Measurements from ENCODE around the gene GPR21.

GPR21 gene

DNA sequence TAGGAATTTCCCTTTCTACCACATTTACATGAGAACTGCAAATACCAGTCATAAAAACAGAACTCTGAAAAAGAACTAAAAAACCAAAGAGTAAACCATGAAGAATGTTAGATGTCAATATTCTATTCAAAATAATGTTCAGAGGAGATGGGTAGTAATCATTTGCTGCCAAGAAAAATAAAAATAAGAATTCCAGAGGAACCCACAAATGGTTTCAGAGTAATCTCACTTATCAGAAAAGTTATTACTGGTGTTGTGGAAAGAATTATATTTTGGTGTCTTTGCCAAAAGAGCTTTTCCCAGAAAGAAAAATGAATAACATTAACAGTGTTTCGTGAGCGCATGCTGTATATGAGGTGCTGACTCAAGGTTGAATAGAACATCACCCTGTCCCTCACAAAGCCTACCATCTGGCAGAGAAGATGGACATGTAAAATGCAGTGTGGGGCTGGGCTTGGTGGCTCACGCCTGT is 35.6 kb downstream of the GPR21 start:
- no peak overlapping the region for H3K4me3 ChIP-seq (replicated peaks; ENCODE audit: low read depth, low read length)
- DNase-seq (ENCODE audit: low read depth): peak; percentile 88
- TF ChIP-seq, protein P1, sequence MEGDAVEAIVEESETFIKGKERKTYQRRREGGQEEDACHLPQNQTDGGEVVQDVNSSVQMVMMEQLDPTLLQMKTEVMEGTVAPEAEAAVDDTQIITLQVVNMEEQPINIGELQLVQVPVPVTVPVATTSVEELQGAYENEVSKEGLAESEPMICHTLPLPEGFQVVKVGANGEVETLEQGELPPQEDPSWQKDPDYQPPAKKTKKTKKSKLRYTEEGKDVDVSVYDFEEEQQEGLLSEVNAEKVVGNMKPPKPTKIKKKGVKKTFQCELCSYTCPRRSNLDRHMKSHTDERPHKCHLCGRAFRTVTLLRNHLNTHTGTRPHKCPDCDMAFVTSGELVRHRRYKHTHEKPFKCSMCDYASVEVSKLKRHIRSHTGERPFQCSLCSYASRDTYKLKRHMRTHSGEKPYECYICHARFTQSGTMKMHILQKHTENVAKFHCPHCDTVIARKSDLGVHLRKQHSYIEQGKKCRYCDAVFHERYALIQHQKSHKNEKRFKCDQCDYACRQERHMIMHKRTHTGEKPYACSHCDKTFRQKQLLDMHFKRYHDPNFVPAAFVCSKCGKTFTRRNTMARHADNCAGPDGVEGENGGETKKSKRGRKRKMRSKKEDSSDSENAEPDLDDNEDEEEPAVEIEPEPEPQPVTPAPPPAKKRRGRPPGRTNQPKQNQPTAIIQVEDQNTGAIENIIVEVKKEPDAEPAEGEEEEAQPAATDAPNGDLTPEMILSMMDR (IDR thresholded peaks at IDR 0.05; ENCODE audit: low read length, missing control alignments): no peak

DNA sequence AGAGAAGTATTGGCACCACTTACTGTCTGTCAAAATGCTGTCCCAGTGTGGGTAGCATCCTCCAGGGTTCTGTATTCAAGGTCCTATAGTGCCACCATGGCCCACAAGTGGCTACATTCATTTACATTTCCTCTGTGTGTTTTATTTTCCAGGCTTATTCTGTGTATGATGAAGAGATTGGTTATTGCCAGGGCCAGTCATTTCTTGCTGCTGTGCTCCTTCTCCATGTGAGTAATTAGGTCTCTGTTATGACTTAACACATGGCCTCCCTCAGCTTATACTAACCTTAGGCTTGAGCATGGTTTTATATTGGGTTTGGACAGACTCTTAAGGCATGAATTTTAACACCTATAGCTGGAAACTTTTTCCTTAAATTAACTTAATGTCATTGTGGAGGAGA is 36.7 kb downstream of the GPR21 start:
- DNase-seq (ENCODE audit: low read depth): no peak
- H3K4me3 ChIP-seq (replicated peaks; ENCODE audit: low read depth, low read length): no peak overlapping the region
- TF ChIP-seq, protein P1 (IDR thresholded peaks at IDR 0.05; ENCODE audit: low read length, missing control alignments): no peak

DNA sequence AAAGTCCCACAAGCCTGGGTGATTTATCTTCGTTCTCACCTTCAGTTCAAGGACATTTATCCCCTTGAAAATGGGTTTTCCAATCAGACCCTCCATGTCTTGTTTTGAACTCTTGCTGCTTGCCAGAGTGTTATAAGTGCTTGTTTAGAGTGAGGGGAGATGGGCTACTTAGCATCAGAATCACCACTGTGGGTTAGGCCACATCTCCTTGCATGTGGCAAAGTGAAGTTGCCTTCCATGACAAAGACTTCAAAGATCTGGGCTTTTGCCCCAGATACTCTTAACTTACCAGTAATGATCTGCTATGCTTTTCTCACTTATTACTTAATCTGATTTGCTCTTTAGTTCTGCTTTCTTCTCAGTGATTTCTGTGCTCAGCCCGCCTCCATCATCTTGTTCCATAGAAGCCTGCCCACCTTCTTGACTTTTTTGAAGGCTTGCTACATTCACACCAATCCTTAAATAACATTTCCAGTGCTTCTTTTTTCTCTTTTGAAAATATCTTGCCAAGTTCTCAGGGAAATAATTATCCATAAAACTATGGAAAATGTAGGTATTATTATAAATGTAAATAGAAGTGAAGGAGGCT is 39.0 kb downstream of the GPR21 start:
- H3K4me3 ChIP-seq (replicated peaks; ENCODE audit: low read depth, low read length): no peak overlapping the region
- no peak for DNase-seq (ENCODE audit: low read depth)
- TF ChIP-seq, protein P1 (IDR thresholded peaks at IDR 0.05; ENCODE audit: low read length, missing control alignments): no peak

DNA sequence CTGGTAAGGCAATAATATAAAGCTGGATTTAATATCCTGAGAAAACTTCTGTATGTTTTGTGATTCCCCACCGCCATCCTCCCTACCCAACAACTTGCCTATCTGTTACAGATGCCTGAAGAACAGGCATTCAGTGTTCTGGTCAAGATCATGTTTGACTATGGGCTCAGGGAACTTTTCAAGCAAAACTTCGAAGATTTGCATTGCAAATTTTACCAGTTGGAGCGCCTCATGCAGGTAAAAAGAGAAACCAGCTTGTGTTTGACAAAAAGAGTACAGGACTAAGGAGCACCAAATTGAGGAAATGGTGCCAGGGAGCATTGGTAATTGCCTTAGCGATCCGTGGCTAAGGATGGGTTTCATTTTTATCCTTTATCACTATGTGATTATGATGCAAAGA is 40.0 kb downstream of the GPR21 start:
- no peak for DNase-seq (ENCODE audit: low read depth)
- TF ChIP-seq, protein P1 (IDR thresholded peaks at IDR 0.05; ENCODE audit: low read length, missing control alignments): no peak
- H3K4me3 ChIP-seq (replicated peaks; ENCODE audit: low read depth, low read length): no peak overlapping the region

DNA sequence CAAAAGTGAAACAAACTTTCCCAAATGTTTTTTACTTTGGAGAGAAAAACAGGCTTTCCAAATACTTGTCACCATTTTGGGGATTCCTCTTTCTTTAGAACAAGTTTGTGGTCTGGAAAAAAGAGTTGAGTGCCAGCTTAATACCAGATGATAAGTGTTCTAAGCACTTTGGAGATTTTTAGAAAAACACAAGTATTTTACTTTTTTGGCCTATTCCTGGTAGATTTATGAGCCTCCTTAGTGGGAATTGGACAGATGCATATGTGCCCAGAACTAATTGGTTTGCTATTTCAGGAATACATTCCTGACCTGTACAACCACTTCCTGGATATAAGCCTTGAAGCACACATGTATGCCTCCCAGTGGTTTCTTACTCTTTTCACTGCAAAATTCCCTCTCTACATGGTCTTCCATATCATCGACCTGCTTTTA is 40.5 kb downstream of the GPR21 start:
- TF ChIP-seq, protein P1 (IDR thresholded peaks at IDR 0.05; ENCODE audit: low read length, missing control alignments): no peak
- peak; percentile 60 for DNase-seq (ENCODE audit: low read depth)
- H3K4me3 ChIP-seq (replicated peaks; ENCODE audit: low read depth, low read length): no peak overlapping the region

DNA sequence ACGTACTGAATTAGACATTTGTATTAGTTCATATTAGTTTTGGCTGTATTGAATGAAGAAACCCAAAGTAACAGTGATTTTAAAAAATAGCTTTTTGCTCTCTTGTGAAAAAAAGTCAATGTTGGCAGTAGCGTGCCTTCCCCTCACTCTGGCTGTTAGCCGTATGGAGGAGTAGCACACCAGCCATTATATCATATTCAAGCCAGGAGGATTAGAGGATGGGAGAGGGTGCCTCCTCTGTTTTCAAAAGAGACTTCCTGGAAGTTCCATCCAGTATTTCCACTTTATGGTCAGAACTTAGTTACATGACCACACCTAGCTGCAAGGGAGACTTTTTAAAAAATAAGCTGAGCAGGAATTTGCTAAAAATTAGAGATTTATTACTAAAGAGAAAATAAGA is 41.2 kb downstream of the GPR21 start:
- no peak for DNase-seq (ENCODE audit: low read depth)
- TF ChIP-seq, protein P1 (IDR thresholded peaks at IDR 0.05; ENCODE audit: low read length, missing control alignments): no peak
- no peak overlapping the region for H3K4me3 ChIP-seq (replicated peaks; ENCODE audit: low read depth, low read length)

DNA sequence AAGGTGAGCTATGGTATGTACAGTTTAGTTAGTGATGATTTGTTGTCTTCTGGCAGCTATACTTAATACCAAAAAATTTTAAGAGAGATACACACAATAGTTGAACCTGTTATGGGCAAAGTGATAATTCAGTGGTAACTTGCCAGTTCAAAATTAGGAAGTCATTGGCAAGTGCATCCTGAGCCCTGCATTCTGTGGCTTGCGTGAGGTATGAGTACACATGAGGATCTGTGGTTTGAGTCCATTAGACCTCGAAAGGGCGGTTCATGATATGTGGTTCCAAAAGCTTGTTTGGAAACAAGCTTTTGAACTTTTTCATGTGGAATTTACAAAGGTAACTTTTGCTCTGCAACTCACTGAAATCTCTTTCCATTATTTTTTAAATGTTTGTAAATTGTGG is 47.0 kb downstream of the GPR21 start:
- H3K4me3 ChIP-seq (replicated peaks; ENCODE audit: low read depth, low read length): no peak overlapping the region
- DNase-seq (ENCODE audit: low read depth): no peak
- TF ChIP-seq, protein P1 (IDR thresholded peaks at IDR 0.05; ENCODE audit: low read length, missing control alignments): no peak

Measured in fibroblast of pulmonary artery (primary cell).